C4-2B (cell line): ENCODE measurements around the gene UBN1.

Source experiments
- CTCF ChIP-seq: fragments of 450-650 bp; conservative IDR thresholded peaks from 2 replicates; pipeline ENCODE4 v1.5.1; 2017; ENCODE audit warnings: mild to moderate bottlenecking
- ZFX ChIP-seq: fragments of 450-650 bp; IDR thresholded peaks from 2 replicates; pipeline ENCODE4 v1.6.1; 2017

DNA sequence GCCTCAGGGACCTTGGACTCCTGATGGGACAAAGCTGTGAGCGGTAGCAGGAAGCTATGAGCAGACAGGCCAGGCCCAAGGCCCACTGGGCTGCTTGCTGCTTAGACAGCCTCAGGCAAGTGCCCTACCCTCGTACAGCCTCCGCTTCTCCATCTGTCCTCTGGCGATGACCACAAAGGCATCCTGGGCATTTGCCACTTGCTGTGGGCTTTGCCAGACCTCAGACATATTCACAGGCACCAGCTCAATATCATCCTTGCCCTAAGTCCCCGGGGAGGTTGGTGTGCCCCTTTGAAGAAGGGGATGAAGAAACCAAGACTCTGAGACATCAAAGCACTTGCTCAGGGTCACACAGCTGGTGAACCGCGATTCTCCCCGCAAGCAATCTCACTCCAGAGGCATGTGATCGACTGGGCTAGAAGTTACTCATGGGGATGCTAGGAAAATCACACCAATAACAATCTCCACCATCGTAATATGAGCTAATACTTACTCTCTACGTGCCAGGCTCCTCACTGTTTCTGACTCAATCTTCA, 68.0 kb downstream of the UBN1 start:
- TF ChIP-seq CTCF (no peak), ZFX (no peak)
